Glutamatergic neuron (in vitro differentiated cells): ENCODE results near the gene UAP1. TPM values are rescaled to one million over a fixed set of nuclear protein-coding genes. Genes with fewer than 3 reads are reported as not detected.

Experiments
- DNase-seq: peaks from one replicate; pipeline ENCODE4 v3.0.0; 2022
- H3K27ac Mint-ChIP-seq: one replicate; pipeline ENCODE4 v1.8.0; 2020; ENCODE audit warnings: mild to moderate bottlenecking, mixed read lengths, inconsistent platforms; ENCODE audit not compliant: unreplicated experiment
- H3K27me3 Mint-ChIP-seq: one replicate; pipeline ENCODE4 v1.8.0; 2020; ENCODE audit warnings: mild to moderate bottlenecking, moderate library complexity, mixed read lengths, inconsistent platforms; ENCODE audit not compliant: unreplicated experiment
- H3K36me3 Mint-ChIP-seq: one replicate; pipeline ENCODE4 v1.8.0; 2020; ENCODE audit warnings: mild to moderate bottlenecking, mixed read lengths, inconsistent platforms; ENCODE audit not compliant: unreplicated experiment
- H3K4me1 Mint-ChIP-seq: one replicate; pipeline ENCODE4 v1.8.0; 2020; ENCODE audit warnings: mild to moderate bottlenecking, low read depth, mixed read lengths, inconsistent platforms; ENCODE audit not compliant: unreplicated experiment
- H3K4me3 Mint-ChIP-seq: one replicate; pipeline ENCODE4 v1.8.0; 2020; ENCODE audit warnings: mild to moderate bottlenecking, mixed read lengths, inconsistent platforms; ENCODE audit not compliant: unreplicated experiment
- H3K9me3 Mint-ChIP-seq: one replicate; pipeline ENCODE4 v1.8.0; 2020; ENCODE audit warnings: mild to moderate bottlenecking, moderate library complexity, mixed read lengths, inconsistent platforms; ENCODE audit not compliant: unreplicated experiment
- total RNA-seq: library from RNA; stranded (reverse); fragmentation: NEBNext Ultra II Directional; extraction: Animal tissue kit (Norgen Biotek cat#: 25700); gene quantifications from one replicate; pipeline ENCODE4 v1.2.1, GENCODE V29; 2021; ENCODE audit not compliant: unreplicated experiment
- TF ChIP-seq, protein P1 (sequence below): fragments of 200-600 bp; sonication (generic); IDR thresholded peaks from one replicate; pipeline ENCODE4 v1.5.0; 2021; ENCODE audit not compliant: partially characterized antibody, unreplicated experiment

The UAP1 gene
- total RNA-seq, 1 donor from 2014 or later = 34.1 TPM

DNA sequence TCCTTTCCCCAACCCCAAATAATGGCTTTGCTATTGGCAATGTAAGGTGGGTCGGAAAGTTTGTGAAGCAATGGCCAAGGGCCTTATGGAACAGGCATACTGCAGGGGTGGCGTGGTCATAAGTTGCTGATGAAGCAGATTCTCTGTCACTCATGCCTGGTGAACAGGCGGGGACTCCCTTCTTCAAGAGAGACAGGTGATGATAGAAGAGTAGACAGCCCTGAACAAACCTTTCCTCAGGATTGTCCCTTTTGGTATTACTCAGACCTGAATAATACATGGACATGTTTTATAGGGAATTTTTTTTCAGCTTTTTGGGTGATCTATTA, 83.4 kb downstream of the UAP1 start:
- TF ChIP-seq, protein P1, sequence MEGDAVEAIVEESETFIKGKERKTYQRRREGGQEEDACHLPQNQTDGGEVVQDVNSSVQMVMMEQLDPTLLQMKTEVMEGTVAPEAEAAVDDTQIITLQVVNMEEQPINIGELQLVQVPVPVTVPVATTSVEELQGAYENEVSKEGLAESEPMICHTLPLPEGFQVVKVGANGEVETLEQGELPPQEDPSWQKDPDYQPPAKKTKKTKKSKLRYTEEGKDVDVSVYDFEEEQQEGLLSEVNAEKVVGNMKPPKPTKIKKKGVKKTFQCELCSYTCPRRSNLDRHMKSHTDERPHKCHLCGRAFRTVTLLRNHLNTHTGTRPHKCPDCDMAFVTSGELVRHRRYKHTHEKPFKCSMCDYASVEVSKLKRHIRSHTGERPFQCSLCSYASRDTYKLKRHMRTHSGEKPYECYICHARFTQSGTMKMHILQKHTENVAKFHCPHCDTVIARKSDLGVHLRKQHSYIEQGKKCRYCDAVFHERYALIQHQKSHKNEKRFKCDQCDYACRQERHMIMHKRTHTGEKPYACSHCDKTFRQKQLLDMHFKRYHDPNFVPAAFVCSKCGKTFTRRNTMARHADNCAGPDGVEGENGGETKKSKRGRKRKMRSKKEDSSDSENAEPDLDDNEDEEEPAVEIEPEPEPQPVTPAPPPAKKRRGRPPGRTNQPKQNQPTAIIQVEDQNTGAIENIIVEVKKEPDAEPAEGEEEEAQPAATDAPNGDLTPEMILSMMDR = no peak
- no peaks in the 10 kb centered on the region for H3K36me3 Mint-ChIP-seq
- H3K27ac Mint-ChIP-seq = no peak overlapping the region
- H3K4me3 Mint-ChIP-seq = no peak overlapping the region
- peaks cover 18% of the 10 kb centered on the region for H3K4me1 Mint-ChIP-seq
- no peaks in the 10 kb centered on the region for H3K27me3 Mint-ChIP-seq
- H3K9me3 Mint-ChIP-seq = no peaks in the 10 kb centered on the region
- no peak for DNase-seq

DNA sequence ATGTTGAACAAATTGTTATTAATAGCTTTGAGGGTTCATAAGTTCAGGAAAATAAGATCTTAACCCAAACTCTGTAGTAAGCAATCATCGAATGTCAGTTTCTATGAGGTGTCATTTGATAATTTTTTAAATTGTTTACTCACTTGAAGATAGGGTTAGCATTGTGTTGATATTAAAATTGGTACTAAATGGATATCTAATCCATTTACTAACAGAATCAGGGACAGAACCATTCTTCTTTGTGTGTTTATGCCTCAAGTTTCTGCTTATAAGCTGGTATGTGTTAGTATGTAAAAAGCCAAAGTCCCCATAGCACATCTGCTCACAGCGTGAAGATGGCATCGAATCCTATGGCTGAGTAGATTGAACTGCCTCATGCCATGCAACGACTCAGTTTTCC, 84.1 kb downstream of the UAP1 start:
- Mint-ChIP-seq H3K27ac (no peak overlapping the region), H3K9me3 (no peaks in the 10 kb centered on the region), H3K4me1 (peaks cover 20% of the 10 kb centered on the region), H3K36me3 (no peaks in the 10 kb centered on the region), H3K4me3 (no peak overlapping the region), H3K27me3 (no peaks in the 10 kb centered on the region)
- TF ChIP-seq, protein P1 = no peak
- DNase-seq = no peak

DNA sequence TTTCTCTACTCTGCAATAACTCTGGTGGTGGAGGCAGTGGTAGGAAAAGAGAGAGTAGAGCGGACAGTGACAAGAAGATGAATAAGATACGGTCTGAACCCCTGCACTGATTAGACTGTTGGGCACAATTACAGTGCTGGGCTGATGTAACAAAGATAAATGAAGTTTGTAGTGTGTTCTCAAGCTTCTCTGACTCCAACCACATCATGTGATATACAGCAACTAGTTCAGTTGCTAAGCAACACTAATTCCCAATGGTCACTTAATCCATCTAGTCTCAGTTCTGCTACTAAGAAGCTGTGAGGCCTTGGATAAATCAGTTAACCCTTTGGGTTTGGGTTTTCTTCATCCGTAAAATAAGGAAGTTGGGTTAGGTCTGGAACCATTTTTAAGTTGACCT, 88.1 kb downstream of the UAP1 start:
- DNase-seq = no peak
- Mint-ChIP-seq H3K4me1 (peaks cover 25% of the 10 kb centered on the region), H3K36me3 (peaks cover 5% of the 10 kb centered on the region), H3K27me3 (no peaks in the 10 kb centered on the region), H3K4me3 (peak overlapping the region; percentile 68), H3K9me3 (peaks cover 2% of the 10 kb centered on the region), H3K27ac (peak overlapping the region; percentile 24)
- TF ChIP-seq, protein P1 = no peak

Other genes with a start within 250 kb of the UAP1 start
- gene SPATA46, start 184.9 kb upstream of the UAP1 start, total RNA-seq = not detected
- gene C1orf226, start 180.0 kb upstream of the UAP1 start, total RNA-seq = 12.3 TPM
- not detected for gene SH2D1B, start 149.6 kb upstream of the UAP1 start, total RNA-seq
- gene UHMK1, start 63.9 kb upstream of the UAP1 start, total RNA-seq = 19.4 TPM
- 4.4 TPM for gene DDR2, start 70.7 kb downstream of the UAP1 start, total RNA-seq
- 38.7 TPM for gene HSD17B7, start 229.0 kb downstream of the UAP1 start, total RNA-seq